ENCODE data around the gene OLR1. TPM values are rescaled to one million over a fixed set of nuclear protein-coding genes. Genes with fewer than 3 reads are reported as not detected.

The OLR1 gene
- total RNA-seq, 1 donor from 2014 or later, result not detected

DNA sequence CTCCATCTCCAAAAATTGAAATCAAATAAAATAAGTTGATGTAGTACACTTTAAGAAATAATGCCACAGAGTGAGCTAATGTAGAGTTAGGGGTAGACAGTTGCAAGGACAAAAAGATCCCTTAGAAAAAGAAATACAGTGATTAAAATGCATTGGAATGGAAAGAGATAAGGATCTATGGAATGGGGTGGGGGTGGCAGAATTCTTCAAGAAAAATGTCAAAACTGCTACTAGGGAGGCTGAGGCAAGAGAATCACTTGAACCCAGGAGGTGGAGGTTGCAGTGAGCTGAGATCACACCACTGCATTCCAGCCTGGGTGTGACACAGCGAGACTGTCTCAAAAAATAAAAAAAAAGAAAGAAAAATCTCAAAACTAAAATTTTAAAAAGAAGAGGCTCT, 6.5 kb downstream of the OLR1 start:
- Mint-ChIP-seq H3K36me3 (ENCODE audit: low read depth) (no peaks in the 10 kb centered on the region), H3K9me3 (no peaks in the 10 kb centered on the region), H3K4me3 (no peak overlapping the region), H3K27me3 (ENCODE audit: low read depth) (peaks cover 3% of the 10 kb centered on the region), H3K27ac (ENCODE audit: unreplicated experiment) (no peak overlapping the region), H3K4me1 (no peaks in the 10 kb centered on the region)
- TF ChIP-seq, protein P1, sequence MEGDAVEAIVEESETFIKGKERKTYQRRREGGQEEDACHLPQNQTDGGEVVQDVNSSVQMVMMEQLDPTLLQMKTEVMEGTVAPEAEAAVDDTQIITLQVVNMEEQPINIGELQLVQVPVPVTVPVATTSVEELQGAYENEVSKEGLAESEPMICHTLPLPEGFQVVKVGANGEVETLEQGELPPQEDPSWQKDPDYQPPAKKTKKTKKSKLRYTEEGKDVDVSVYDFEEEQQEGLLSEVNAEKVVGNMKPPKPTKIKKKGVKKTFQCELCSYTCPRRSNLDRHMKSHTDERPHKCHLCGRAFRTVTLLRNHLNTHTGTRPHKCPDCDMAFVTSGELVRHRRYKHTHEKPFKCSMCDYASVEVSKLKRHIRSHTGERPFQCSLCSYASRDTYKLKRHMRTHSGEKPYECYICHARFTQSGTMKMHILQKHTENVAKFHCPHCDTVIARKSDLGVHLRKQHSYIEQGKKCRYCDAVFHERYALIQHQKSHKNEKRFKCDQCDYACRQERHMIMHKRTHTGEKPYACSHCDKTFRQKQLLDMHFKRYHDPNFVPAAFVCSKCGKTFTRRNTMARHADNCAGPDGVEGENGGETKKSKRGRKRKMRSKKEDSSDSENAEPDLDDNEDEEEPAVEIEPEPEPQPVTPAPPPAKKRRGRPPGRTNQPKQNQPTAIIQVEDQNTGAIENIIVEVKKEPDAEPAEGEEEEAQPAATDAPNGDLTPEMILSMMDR (conservative IDR thresholded peaks at IDR 0.05), result no peak
- no peak for DNase-seq (ENCODE audit: low read depth, low spot score)

DNA sequence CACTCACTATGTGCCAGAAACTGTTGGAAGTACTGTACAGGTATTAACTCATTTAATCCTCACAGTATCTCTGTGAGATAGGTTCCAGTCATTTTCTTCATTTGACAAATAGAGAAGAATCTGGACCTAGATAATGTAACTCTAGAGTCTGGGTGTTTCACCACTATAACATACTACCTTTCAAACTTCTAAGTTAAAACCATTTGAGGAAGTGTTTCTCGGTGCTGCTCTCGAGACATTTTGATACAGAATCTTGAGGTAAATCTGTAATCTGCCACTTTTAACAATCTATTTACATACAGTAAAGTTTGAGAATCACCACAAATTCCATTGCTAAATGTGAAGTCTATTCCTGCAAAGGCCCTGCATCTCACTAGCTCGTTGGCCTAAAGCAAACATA, 8.8 kb downstream of the OLR1 start:
- Mint-ChIP-seq H3K4me1 (no peaks in the 10 kb centered on the region), H3K27me3 (ENCODE audit: low read depth) (peaks cover 9% of the 10 kb centered on the region)

DNA sequence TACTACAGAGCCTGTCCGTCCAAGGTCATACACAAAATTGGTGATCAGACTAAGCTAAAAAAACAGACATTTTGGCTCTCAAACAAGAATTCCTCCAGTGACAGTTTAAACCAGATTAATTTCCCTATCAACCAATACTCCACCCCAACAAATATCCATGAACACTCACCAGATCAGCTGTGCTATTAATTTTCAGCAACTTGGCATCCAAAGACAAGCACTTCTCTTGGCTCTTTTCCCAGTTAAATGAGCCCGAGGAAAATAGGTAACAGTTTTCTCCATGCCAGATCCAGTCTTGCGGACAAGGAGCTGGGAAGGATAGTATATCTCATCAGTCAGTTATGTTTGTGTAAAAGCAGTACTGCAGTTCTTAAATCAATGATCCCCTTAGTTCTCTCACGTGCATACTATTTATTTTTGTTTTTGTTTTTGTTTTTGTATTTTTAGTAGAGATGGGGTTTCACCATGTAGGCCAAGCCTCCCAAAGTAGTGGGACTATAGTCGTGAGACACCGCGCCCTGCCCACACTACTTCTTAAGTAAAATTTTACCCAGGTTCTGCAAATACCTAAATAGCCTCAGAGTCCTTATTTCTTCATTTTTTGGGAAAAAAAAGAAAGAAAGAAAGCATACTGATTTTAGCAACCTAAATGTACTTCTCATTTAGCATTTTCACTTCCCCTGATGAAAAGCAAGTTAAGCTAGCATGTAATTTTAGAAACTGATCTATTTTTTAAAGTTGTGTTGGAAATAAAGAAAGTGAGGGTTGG, 11.1 kb downstream of the OLR1 start:
- TF ChIP-seq, protein P1 (conservative IDR thresholded peaks at IDR 0.05), result no peak
- Mint-ChIP-seq H3K4me3 (no peak overlapping the region), H3K27me3 (ENCODE audit: low read depth) (peaks cover 9% of the 10 kb centered on the region), H3K27ac (ENCODE audit: unreplicated experiment) (no peak overlapping the region), H3K4me1 (no peaks in the 10 kb centered on the region), H3K9me3 (peaks cover 3% of the 10 kb centered on the region), H3K36me3 (ENCODE audit: low read depth) (peaks cover 2% of the 10 kb centered on the region)
- DNase-seq (ENCODE audit: low read depth, low spot score), result no peak

More for the DNA sequence above, 8.8 kb downstream of the OLR1 start:
- no peak overlapping the region for H3K27ac Mint-ChIP-seq (ENCODE audit: unreplicated experiment)
- peaks cover 2% of the 10 kb centered on the region for H3K36me3 Mint-ChIP-seq (ENCODE audit: low read depth)
- TF ChIP-seq, protein P1 (conservative IDR thresholded peaks at IDR 0.05), result no peak
- peaks cover 3% of the 10 kb centered on the region for H3K9me3 Mint-ChIP-seq
- no peak for DNase-seq (ENCODE audit: low read depth, low spot score)
- H3K4me3 Mint-ChIP-seq, result no peak overlapping the region

DNA sequence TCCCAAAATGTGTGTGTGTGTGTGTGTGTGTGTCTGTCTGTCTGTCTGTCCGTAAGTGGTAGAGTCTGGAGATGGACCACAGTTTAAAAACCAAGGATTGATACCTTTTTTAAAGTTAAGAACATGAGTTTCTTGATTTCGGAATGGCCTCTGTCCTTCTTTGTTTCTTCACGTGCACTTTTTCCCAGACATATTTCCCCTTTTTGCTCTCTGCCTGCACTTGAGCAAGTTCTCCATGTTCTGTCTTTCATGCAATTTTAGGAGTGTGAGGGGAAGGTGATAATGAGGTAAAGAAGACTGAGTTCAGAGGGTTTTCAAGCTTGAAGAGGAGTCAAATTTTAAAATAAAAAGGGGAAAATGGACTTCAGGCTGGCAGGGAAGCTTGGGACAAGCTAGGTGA, 12.7 kb downstream of the OLR1 start:
- Mint-ChIP-seq H3K9me3 (peaks cover 3% of the 10 kb centered on the region), H3K36me3 (ENCODE audit: low read depth) (peaks cover 2% of the 10 kb centered on the region), H3K27ac (ENCODE audit: unreplicated experiment) (no peak overlapping the region), H3K27me3 (ENCODE audit: low read depth) (peaks cover 9% of the 10 kb centered on the region), H3K4me1 (no peaks in the 10 kb centered on the region), H3K4me3 (no peak overlapping the region)
- TF ChIP-seq, protein P1 (conservative IDR thresholded peaks at IDR 0.05), result no peak
- DNase-seq (ENCODE audit: low read depth, low spot score), result no peak

DNA sequence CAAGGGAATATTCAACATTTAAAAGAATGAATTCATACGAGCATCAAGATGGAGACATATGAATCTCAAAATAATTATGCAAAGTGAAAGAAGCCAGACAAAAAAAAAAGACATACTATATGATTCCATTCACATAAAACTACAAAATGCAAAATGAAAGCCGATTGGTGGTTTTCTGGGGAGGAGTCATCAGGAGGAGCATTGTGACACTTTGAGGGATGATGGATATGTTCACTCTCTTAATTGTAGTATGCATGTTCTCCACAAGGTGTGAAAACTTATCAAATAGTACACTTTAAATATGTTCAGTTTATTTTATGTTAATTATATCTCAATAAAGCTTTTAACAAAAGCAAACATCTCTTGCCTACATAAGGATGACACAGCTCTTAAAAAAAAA, 13.5 kb downstream of the OLR1 start:
- Mint-ChIP-seq H3K4me3 (no peak overlapping the region), H3K36me3 (ENCODE audit: low read depth) (peaks cover 2% of the 10 kb centered on the region), H3K4me1 (peaks cover 9% of the 10 kb centered on the region), H3K27me3 (ENCODE audit: low read depth) (peaks cover 9% of the 10 kb centered on the region), H3K27ac (ENCODE audit: unreplicated experiment) (no peak overlapping the region), H3K9me3 (peaks cover 3% of the 10 kb centered on the region)
- no peak for DNase-seq (ENCODE audit: low read depth, low spot score)
- TF ChIP-seq, protein P1 (conservative IDR thresholded peaks at IDR 0.05), result peak; percentile 28

Measured in neural crest cell (in vitro differentiated cells).